Measurements from ENCODE around the gene TRIM3. TPM values are rescaled to one million over a fixed set of nuclear protein-coding genes. Genes with fewer than 3 reads are reported as not detected.

Gene TRIM3
- total RNA-seq, 1 donor from 2014 or later = 13.7 TPM

DNA sequence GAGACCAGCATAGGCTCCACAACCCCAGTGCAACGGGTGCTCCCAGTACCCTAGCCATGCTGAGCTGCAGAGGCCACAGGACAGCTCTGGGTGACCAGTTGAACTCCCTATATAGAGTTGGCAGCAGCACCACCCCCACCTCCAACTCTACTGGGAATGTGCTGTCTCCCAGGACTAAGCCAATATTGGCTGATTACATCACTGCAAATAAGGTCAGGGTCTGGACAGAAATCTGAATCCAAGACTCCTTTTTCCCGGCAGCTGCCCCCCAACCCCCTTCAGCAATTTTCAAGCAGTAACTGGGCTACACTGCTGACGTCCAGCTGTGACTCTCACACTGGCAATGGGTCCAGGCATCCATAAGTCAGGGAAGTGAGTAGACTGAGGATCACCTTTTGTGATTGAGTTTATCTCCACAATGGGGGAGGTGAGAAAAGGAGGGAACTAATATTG is 32.8 kb downstream of the TRIM3 start, which contains the start of gene HPX:
HPX (minus strand) TSS at position 82 of the 453 bp plus-strand sequence; CDS start at position 58, 24 bp downstream.
- Histone ChIP-seq H3K4me3 (ENCODE audit: low read depth, low read length) (no peak within 1 kb of the TSS), H3K27me3 (ENCODE audit: control insufficient read depth, insufficient read depth, low read length) (no peaks in the 10 kb centered on the region), H3K36me3 (ENCODE audit: control insufficient read depth, insufficient read depth, low read length) (no peaks in the 10 kb centered on the region)
- TF ChIP-seq, protein P1, sequence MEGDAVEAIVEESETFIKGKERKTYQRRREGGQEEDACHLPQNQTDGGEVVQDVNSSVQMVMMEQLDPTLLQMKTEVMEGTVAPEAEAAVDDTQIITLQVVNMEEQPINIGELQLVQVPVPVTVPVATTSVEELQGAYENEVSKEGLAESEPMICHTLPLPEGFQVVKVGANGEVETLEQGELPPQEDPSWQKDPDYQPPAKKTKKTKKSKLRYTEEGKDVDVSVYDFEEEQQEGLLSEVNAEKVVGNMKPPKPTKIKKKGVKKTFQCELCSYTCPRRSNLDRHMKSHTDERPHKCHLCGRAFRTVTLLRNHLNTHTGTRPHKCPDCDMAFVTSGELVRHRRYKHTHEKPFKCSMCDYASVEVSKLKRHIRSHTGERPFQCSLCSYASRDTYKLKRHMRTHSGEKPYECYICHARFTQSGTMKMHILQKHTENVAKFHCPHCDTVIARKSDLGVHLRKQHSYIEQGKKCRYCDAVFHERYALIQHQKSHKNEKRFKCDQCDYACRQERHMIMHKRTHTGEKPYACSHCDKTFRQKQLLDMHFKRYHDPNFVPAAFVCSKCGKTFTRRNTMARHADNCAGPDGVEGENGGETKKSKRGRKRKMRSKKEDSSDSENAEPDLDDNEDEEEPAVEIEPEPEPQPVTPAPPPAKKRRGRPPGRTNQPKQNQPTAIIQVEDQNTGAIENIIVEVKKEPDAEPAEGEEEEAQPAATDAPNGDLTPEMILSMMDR (IDR thresholded peaks at IDR 0.05; ENCODE audit: insufficient read depth, low read length, poor library complexity, severe bottlenecking) = no peak
- no peak for DNase-seq (ENCODE audit: low read depth)

DNA sequence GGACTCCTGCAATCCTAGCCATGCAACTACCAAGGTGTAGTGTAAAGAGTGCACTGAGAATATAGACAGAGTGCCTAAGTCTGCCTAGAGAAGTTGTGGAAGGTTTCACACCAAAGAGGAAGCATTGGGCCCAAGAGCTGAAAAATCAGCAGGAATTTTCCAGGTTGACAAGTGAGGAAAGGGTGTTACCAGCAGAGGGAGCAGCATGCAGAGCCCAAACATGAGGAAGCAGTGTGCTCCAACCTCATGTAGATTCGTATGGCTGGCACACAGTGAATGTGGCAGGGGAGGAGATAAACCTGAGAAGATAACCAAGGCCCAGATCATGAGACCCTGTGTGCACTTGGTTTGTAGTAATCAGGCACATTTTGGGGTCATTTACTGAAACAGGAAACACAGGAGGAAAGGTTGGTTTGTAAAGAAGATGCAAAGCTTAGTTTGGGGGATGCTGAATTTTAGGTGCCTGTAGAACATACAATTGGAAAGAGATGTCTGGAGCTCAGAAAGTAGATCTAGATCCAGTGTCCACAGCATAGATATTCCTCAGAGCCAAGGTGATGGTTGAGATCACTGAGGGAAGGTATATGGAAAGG is 34.7 kb downstream of the TRIM3 start:
- no peaks in the 10 kb centered on the region for H3K36me3 ChIP-seq (ENCODE audit: control insufficient read depth, insufficient read depth, low read length)
- no peak for DNase-seq (ENCODE audit: low read depth)
- H3K27me3 ChIP-seq (ENCODE audit: control insufficient read depth, insufficient read depth, low read length) = no peaks in the 10 kb centered on the region
- H3K4me3 ChIP-seq (ENCODE audit: low read depth, low read length) = no peak overlapping the region
- TF ChIP-seq, protein P1 (IDR thresholded peaks at IDR 0.05; ENCODE audit: insufficient read depth, low read length, poor library complexity, severe bottlenecking) = peak; percentile 72

DNA sequence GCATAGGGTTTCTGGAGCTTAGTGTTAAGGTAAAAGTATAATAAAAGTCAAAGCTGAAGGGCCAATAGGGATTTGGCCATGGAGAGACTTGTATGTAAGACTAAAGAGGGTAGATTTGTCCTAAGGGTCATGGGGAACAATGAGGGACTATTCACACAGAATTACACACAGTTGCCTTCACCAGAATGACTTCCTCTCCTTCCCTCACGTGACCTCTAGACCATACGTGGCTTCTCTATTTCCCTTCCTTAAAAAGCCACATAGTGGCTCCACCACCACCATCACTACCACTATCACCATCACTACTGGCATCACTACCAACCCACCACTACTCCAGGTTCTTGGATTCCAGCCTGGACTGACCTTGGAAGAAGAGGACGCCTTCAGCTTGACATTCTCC is 35.7 kb downstream of the TRIM3 start:
- DNase-seq (ENCODE audit: low read depth) = no peak
- Histone ChIP-seq H3K36me3 (ENCODE audit: control insufficient read depth, insufficient read depth, low read length) (no peaks in the 10 kb centered on the region), H3K27me3 (ENCODE audit: control insufficient read depth, insufficient read depth, low read length) (no peaks in the 10 kb centered on the region), H3K4me3 (ENCODE audit: low read depth, low read length) (no peak overlapping the region)
- TF ChIP-seq, protein P1 (IDR thresholded peaks at IDR 0.05; ENCODE audit: insufficient read depth, low read length, poor library complexity, severe bottlenecking) = no peak

DNA sequence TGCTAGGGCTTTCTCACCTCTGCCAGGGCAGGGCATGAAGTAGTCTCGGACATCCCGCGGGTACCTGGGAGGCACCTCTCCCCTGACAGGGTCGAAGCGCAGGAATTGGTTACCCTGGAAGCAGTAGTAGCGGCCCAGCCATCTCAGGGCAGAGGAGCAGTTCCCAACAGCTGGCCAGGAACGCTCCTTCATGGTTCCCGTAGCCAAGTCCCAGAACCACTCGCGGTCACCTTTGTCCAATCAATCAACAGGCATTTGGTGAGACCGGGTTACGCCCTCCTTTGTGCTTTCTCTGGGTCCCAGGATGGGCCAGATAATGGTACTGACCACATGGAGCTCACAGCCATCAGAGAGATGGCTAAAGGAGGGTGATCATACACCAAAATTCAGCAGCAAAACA is 36.3 kb downstream of the TRIM3 start:
- Histone ChIP-seq H3K27me3 (ENCODE audit: control insufficient read depth, insufficient read depth, low read length) (no peaks in the 10 kb centered on the region), H3K36me3 (ENCODE audit: control insufficient read depth, insufficient read depth, low read length) (no peaks in the 10 kb centered on the region), H3K4me3 (ENCODE audit: low read depth, low read length) (no peak overlapping the region)
- DNase-seq (ENCODE audit: low read depth) = no peak
- TF ChIP-seq, protein P1 (IDR thresholded peaks at IDR 0.05; ENCODE audit: insufficient read depth, low read length, poor library complexity, severe bottlenecking) = no peak

DNA sequence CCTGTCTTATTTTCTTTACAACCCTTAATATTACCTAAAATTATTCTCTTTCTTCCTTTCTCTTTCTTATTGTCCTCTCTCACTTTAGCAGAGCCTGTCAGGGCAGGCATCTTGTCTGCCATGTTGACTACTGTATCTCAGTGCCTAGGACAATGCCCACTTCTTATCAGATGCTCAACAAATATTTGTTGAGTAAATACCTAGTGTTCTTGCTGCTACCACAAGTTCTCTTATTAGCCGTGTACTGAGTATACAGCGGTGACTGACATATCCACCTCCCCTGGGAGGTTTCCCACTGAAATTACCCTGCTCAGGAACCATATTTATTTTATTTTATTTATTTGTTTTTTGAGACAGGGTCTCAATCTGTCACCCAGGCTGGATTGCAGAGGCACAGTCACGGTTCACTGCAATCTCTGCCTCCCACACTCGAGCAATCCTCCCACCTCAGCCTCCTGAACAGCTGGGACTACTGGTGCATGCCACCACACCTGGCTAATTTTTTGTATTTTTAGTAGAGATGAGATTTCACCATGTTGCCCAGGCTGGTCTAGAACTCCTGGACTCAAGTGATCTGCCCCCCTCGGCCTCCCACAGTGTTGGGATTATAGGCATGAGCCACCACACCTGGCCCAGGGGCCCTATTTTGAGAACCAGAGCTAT is 39.6 kb downstream of the TRIM3 start:
- no peak overlapping the region for H3K4me3 ChIP-seq (ENCODE audit: low read depth, low read length)
- H3K36me3 ChIP-seq (ENCODE audit: control insufficient read depth, insufficient read depth, low read length) = no peaks in the 10 kb centered on the region
- no peak for DNase-seq (ENCODE audit: low read depth)
- no peaks in the 10 kb centered on the region for H3K27me3 ChIP-seq (ENCODE audit: control insufficient read depth, insufficient read depth, low read length)
- TF ChIP-seq, protein P1 (IDR thresholded peaks at IDR 0.05; ENCODE audit: insufficient read depth, low read length, poor library complexity, severe bottlenecking) = no peak

Measured in kidney epithelial cell (primary cell).